ENCODE results near the gene VCP. TPM values are rescaled to one million over a fixed set of nuclear protein-coding genes. Genes with fewer than 3 reads are reported as not detected.

Gene VCP
- total RNA-seq = 411 and 466 TPM in 2 replicates

DNA sequence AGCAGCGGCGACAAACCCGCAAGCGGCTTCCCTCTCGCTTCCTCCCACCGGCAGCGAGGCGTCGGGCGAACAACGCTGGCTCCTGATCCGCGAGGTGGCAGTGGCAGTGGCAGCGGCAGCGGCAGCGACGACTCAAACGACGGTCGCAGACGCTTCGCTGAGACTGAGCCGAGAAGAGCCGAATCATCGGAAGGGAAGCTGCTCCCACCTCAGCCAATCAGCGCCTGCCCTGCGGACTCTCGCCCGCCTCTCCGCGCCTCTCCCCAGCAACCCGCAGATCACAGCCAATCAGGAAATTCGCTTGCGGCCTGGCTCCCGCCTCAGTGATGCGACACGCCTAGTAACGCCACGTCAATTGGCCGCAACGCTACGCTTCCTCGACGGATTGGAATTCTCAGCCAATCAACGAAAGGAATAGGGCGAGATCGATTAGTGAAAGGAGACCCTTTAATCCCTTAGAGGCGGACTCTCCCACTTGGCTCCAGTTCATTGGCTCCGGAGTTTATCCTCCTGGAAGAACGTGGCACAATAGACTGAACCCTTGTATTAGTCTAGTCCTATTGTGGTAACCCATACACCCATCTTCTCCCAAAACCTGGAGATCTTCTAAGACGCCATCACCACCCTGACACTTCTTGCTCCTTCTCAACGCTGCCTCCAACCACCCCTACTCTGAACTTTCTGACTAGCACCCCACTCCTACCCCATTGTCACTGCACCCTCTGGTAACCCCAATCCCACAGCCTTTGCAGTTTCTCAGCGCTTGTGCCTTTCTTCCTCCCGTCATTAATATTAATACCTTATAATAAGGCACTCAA lies at the start of gene VCP:
VCP (minus strand) TSS at position 165 of the 818 bp plus-strand sequence. CDS start 272 bp downstream, outside the sequence.

DNA sequence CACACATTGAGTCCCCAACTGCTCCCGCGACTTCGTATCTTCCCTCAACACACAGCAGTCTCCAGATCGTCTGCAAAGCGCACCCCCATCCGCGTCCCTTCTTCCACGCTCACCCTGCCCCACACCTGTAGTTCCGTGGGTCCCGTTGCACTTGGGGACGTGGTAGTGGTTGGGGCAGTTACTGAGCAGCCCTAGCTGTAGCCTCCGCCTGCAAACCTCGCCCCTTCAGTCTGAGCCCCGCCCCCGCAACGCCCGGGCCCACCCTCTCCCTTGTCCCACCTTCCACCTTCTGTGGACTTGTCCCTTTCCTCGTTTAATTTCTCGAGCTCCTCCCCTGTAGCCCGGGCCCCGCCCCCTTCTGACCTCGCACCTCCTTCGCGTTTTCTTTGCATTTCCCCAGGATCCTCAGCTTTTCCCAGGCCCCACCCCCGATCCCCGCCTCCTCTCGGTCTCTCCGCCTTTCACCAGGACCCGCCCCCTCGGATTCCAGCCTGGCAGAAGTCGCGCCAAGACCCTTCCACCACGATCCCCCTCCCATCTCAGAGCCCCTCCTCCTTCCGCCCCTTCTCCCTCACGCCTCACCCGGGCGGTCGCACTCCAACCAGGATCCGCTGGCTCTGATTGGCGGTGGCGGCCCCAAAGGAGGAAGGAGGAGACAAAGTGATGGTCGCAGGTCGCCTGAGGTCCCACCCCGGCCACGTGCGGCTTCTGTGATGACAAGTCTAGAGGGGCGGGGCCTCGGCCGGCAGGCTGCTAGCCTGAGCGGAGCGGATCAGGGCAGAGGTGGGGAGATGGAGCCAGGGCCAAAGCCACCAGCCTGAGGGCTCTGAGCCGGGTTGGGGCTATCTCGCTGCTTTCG lies 43.5 kb upstream of the VCP start, which contains the start of gene ATOSB:
ATOSB (minus strand) TSS at position 183 of the 859 bp plus-strand sequence. CDS start 7,588 bp downstream, outside the sequence.

DNA sequence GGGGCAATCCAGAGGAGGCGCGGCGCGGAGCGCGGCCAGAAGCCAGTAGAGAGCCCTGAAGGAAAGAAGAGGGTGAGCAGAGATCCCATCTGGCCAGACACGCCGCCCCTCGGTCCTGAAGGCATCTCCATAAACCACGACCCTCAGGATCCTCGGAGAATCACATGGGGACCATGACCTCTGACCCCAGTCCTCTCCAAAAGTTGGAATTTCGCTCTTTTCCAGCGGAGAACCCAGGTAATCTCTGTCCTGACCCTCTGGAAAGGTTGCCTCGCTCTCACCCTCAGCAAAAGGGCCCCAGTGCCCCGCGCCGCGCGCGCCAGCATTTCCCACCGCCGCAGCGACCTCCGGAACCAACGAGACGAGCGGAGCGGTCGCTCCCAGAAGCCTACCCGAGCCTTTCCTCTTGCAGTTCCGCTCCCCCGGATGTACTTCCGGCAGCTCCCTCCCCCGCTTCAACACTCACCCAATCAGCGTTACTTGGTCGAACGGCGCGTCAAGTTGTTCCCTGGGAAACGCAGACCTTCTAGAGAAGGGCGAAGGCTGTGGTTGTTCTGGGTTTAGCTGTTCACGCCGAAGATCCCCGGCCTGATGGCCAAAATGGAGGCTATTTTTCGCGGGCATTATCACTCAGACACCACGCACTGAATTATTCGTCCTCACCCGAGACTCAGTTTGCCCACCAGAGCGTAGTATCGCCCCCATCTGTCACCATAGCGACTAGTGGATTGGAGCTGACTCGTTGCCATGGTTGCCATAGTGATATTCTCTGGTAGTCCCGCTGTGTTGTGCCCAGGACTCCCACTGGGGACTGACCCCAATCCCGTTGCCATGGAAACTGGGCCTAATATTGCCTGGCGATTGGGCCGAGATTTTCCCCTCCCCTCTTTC lies 30.6 kb upstream of the VCP start, which contains the start of gene STOML2:
STOML2 (minus strand) TSS at position 363 of the 891 bp plus-strand sequence; CDS start at position 326, 37 bp downstream.

GRCh38 chr9:35096035-35096849 lies 23.8 kb upstream of the VCP start, which contains the start of gene PIGO:
Gene PIGO (minus strand): TSS chr9:35096591. CDS start chr9:35095565, 1,026 bp downstream.

DNA sequence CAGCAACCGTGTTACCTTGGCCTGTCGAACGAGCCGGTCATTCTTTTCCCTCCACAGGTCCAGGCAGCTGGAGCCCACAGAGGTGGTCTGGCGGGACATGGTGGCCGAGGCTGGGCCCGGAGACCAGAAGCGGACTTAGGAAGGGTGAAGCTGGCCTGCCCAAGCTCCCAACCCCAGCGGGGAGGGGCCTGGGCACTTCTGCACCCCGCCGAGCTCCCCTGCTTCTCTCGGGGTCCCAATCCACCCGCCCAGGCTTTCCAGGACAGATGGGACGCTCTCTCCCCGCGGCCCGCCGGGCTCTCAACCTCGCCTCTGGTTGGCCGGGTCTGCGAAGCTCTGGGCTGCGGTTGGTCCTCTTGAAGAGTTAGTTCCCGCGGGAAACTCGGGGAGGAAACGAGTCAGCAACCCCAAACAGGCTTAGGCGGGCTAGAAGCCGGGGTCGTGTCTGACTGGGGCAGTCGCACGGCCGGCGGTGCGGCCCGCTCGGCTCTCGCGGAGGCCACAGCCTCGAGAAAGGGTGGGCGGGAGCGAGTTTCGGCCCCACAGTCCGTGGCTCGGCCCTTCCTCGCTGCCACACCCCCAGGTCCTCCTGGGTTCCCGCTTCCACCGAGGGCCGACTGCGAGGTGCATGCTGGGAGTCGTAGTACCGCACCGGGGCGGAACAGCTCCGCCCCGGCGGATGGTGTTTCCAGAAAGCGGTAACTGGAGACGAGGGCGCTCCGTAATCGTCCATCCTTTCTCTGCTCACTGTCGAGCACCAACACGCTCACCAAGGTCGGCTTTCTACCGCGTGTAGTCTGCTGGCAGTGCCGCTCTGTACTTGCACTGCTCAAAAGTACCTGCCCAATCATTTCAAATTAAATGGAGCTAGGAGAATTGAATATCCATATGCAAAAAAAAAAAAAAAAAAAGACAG lies 7.3 kb upstream of the VCP start, which contains the start of gene FANCG:
FANCG (minus strand) TSS at position 517 of the 916 bp plus-strand sequence; CDS start at position 99, 418 bp downstream.

Other genes with a start within 250 kb of the VCP start
- gene PHF24, start 114.3 kb downstream of the VCP start, total RNA-seq = 0.06 and 0.13 TPM in 2 replicates
- 11.2 and 11.6 TPM in 2 replicates for gene DNAJB5, start 82.9 kb downstream of the VCP start, total RNA-seq
- 14.1 and 19.2 TPM in 2 replicates for gene FANCG, start 7.3 kb upstream of the VCP start, total RNA-seq
- 11.8 and 12.2 TPM in 2 replicates for gene PIGO, start 24.0 kb upstream of the VCP start, total RNA-seq
- 102 and 127 TPM in 2 replicates for gene STOML2, start 30.5 kb upstream of the VCP start, total RNA-seq
- gene ATOSB, start 43.2 kb upstream of the VCP start, total RNA-seq = 28.6 and 34.7 TPM in 2 replicates
- 34.3 and 35.1 TPM in 2 replicates for gene UNC13B, start 89.4 kb upstream of the VCP start, total RNA-seq

Data from aortic smooth muscle cell (primary cell).